AML-193 (cell line): ENCODE measurements around the gene WASL.

ENCODE experiments used
- DNase-seq, 2 experiments: peaks; one replicate each; lab custom pipeline; 2025; lab: John Stamatoyannopoulos, UW

WASL gene

DNA sequence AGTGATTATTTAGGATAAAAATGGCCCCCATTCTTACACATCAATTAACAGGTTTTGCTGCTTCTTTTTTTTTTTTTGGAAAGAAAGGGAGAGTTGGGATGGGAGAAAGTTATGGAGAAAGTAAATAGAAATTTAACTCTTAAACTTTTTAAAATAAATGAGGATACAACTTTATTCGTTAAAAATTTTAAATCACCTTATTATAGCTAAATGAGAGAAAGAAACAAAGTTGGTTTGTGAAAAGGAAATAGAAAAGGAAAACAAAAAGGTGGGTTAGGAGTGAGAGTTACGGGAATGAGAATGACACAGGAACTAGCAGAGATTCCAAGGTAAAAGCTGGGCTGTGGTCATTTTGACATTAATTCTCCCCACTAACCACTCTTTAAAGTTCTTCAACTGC is 58.3 kb downstream of the WASL start:
- DNase-seq, result no peak

DNA sequence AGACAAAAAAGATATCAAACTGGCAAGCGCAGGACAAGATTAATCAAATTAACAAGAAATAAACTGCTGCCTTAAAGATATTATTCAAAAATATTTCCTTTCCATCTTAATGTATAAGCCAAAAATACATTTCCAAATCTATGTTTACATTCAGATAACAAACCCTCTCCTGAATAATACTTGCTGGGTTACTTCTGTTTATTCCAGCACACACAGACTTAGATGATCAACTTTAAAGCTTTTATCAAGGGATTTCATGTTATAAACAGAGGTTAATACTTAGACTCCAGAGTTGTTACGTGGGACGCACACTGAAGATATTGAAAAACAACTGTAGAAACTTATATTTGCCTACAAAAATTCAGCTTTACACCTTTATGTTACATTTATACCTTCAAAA is 59.6 kb downstream of the WASL start:
- DNase-seq, result no peak

DNA sequence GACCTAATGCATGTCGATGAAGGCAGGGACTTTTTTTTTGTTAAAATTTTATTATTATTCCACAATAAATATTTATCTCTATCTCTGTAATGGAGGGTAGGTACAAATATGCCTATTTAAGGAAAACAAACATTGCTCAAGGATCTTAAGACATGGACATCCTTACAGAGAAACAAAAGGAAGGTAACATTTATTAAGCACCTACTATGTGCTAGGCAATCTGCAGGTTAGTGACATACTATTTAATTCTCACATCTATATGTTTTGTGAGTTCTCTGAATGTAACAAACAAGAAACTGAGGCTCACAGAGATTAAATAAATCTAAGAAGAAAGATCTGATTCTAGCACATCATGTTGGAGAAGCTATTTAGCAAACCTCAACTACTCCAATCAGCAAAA is 61.1 kb downstream of the WASL start:
- no peak for DNase-seq

DNA sequence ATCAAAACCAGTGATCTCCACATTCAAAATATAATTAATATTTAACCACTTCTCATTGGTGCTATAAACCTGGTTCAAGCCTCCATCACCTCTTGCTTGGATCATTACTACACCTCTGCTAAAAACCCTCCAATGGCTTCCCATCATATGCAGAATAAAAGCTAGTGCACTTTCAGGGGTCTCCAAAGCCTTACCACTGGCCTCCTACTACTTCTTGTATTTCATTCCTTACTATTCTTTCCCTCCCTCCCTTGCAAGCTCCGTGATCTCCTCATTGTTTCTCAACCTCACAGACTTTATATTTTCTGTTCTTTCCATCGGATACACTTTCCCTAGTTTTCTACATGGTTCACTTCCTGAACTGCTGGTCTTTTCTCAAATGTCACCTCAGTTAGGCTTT is 61.6 kb downstream of the WASL start:
- no peak for DNase-seq

DNA sequence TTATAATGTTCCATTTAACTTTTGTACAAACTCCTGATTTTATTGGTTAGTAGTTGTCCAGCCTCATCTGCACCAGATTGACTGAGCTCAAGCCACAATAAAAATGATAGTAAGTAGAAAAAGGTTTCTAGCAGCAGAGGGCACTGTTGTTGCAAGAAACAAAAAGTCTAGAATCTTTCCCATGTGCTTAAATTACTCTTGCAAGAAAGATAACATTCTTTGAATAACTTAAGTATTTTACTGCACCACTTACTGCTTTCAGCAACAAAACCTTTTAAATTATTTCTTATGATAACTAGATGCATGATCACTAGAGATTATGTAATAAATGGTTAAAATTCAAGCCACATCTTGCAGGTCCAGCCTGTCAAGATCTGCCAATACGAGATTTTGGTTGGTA is 66.1 kb downstream of the WASL start:
- DNase-seq, result peak; percentile 54 to 60

DNA sequence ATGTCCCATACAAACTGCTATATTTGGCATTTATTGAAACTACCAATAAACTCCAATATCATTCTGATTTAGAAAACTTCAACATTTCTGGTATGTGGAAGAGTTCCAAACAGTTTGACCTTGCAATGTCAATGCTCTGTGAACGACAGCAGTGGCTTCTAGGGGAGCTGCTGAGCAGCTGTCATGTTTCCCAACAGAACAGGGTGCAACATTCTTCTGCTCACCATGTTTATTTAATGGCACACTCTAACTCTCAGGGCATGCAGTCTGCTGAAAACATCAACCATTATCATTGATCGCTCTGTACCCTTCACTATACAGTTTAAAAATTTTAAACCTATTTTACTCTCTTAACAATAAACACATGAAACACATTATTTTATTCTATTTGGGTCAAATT is 67.2 kb downstream of the WASL start:
- no peak for DNase-seq

DNA sequence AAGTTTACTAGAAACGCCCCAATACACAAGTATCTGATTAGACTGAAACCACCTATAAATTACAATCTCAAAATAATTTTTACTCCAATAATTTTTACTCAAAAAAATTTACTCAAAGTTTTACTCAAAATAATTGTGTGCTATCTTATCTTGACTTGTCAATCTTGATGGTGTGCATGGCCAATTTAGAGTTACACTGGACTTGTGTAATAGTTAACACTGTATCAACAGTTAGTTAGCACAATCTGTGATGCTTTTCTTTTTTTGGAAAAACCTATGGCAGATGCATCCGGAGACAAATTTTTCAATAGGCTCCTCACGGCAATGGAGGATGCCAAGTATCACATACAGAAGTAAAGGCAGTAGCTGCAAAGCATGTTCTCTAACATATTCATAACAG is 68.2 kb downstream of the WASL start:
- DNase-seq, result no peak

DNA sequence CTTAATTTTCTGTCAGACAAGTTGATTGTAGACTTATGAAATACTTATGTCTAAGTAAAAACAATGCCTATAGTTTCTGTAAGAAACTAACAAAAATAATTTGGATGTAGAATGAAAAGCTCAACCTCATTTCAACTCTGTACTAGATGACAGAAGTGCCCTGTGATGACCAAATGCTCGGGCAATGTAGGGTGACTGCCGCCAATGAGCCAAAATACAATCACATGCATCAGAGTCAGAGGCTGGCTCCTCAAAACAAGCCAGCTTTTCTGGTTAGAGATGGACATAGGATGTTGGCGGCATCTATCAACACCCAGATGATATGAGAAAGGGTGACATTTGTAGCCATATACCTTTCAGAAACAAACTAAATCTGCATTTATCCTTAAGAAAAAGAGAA is 69.2 kb downstream of the WASL start:
- no peak for DNase-seq

DNA sequence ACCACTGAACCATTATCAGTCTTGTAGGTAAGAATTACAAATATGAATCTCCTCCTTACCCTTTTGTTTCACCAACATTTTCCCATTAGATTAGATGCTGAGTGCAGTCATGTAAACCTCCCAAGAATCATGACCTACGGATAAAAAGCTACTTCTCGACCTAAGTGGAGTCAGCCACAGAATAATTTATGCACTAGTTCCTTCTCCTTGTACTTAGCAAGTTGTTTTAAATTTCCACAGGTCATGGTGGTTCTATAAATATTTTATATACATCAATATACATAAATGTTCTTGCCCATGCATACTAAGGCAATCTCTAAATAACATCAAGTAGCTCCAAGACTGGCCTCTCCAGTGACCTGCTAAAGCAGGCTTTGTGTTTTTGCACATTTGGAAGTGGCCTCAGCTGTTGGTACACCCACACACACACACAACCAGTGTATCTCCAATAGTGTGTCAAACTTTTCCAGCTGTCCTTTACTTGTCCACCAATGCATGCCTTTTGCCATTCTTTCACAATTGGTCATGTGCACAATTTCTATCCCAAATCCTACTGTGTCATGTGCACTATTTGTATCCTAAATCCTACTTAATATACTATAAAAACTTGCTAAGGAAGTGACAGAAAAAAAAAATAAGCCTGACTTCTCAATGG is 71.6 kb downstream of the WASL start:
- no peak for DNase-seq

DNA sequence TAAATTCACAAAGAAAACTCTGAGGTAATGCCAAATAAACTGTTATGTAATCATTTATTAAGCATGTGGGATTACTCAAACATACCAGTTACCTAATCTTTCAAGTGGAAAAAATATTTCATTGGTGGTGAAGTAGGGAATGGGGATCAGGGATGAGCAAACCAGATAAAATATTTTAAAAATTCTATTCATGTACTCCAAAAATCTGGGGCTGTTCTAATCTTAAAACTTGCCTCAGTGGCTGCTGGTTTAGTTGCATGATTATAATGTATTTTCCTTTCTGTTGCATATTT is 73.7 kb downstream of the WASL start:
- no peak for DNase-seq

DNA sequence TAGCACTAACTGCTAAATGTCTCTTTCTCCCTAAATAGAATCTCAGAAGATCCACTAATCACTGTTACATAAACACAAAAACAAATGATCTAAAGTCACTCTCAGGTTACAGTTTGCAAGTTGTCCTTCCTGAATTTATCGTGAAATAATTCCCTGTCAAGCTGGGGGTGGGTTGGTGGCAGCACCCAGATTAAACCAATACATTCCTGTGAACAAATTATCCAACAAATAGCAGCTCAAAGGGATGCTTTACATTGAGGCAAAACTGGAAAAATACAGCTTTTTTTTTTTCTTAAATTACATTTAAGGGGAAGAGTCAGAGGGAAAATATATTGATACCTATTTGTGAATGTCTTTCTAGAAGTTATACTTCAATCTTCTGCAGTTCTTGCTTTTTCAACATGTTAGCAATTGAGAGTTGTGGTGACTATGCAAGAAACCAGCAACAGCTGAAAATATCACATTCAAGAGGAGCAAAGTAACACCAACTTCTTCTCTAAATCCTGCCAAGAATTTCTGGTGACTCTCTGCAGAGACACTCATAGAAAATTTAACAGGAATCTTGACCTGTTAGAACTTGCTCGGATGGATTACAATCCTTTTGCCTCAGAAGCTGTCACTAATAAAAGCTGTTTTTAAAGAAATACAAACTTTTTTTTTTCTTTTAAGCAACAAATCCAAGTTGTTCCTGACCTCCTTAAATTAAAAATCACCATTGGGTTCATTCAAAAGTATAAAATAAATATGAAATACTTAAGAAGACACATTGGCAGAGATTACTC is 74.2 kb downstream of the WASL start:
- no peak for DNase-seq

DNA sequence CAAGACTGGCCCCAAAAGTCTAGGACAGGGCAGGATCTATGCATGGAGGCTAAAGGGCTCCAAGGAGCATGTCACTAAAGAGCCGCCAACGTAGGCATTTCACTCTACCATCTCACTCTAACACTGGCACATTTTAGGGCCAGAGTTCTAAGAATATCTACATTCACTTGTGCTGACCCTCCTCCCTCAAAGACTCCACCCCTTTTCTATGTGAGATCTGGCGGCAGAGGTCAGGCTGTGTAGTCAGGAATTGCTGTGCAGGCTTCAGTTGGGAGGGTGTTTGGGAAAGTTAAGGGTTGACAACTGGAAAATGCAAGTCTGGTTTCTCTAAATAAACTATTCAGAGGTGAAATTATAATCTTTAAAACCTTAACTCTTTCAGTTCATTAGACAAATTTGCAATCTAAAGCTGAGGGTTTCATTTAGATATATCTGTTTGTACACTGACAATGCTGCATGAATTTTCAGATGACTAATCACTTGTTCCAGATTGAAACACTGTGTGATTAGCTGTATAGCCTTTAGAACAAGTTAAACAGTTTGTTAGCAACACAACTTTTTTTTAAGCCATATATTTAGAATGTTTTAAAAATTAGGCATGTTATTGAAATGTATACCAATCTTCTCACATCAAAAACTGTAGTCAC is 74.9 kb downstream of the WASL start:
- DNase-seq, result no peak

DNA sequence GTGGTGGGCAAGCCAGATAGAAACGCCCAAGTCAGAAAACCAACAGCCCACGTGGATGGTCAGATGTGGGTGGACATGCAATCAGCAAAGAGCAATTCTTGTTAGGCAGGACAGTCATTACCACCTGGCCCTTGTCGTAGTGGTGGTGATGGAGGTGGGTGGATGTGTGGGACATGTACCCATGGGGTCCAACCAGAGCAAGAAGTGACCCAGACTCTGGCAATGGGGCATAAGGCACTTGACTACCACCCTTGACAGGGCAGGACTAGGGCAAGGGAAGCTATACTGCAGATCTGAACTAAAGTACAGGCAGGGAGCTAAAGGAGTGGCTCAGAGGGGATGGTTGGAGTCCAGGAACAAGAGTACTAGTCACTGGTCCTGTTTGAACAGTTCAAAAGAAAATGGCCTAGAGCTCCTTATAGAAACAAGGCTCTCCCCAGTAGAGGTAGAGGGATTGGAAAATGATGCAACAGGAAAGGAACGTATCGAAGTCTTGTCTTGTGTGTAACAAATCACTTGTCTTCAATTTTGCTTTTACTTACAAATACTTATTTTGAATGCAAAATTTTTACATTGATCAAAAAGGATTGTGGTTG is 75.6 kb downstream of the WASL start:
- DNase-seq, result no peak

DNA sequence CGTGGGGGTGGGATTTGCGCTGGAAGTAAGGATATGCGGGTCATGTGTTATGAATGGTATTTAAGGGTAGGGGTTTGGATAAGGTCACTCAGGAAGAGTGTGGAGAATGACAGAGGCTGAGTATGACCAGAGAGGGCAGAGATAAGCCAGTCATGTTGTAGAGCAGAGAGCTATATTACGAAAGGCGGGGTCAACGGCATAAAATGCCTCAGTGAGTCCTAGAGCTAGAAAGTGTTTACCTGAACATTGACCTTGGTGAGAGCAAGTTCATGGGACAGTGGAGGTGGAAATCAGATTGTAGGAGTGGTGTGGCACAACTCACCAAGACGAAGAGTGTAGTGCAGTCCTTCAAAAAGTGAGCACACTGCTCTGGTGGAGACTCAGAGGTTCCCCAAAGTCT is 79.3 kb downstream of the WASL start:
- DNase-seq, result no peak

DNA sequence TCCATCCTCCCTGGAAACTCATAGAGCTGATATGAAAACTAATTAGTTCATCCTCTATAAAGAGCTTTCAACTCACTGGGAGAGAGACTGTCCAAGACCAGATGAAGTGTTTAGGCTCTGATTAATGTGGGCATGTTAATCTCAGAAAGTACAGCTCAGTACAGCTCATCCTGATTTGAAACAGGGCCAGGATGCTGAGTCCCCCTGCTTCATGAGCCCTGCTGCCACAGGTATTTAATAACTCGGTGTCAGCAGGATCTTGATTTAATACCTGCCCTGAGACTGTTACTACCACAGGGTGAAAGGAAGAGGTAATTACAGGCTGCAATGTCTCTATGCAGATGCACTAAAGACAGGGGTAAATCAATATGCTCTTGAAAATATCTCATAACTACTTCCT is 82.3 kb downstream of the WASL start:
- no peak for DNase-seq

DNA sequence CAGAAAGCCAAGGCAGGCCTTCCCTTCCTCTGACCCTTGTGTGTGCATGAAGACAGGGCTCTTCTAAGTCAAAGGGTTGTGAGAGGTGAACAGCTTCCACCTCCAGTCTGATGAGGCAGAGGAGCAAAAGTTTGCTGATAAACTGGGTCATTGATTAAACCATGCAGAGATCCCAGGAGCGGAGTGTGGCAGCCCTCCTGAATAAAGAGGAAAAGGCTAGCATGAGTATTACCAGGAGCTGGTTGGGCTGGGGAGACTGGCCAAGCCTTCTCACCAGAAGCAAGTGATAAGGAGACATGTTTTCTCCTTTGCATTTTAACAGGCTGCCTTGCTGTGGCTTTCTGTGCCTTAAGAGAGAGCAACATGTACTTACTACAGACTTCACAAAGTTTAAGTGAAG is 82.9 kb downstream of the WASL start:
- DNase-seq, result no peak

DNA sequence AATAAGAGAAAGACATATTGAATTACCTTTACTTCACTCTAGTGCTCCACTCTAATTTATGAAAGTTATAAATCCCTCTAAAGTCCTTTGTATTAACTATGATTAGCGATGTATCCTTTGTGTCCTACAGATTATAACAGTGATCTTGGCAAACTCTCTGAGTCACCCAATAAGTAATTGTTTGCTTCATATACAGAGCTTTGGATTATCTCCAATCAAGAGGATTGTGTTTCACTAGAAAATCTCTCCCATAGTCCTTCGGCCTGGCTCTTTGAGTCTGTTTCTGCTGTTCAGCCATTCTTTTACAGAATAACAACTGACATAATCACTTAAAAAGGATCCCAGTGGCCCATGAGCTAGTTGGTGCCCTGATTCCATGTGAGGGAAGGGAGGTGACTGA is 83.6 kb downstream of the WASL start:
- DNase-seq, result no peak

DNA sequence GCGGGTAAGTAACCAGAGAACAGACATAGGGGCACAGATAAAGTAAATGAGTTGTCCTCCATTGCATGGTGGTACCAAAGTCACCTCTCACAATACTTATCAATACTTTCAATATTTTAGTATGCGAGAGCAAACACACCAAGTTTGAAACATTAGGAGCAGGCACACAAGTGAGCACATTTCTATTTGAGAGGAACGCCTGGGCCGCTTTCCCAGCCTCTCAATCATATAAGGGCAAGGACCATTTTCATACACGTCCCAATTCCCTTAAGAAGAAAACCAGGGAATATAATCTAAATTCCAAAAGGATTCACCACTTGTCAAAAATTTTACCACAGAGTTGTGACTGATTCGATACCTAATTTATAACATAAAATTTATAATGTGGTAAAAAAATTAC is 85.6 kb downstream of the WASL start:
- no peak for DNase-seq

DNA sequence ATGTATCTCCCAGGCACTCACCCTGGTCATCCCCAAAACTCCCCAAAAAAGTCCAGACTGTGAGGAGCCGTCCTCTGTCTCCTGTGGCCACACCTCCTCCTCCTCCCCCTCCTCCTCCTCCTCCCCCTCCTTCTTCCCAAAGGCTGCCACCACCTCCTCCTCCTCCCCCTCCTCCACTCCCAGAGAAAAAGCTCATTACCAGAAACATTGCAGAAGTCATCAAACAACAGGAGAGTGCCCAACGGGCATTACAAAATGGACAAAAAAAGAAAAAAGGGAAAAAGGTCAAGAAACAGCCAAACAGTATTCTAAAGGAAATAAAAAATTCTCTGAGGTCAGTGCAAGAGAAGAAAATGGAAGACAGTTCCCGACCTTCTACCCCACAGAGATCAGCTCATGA is 86.0 kb downstream of the WASL start:
- DNase-seq, result no peak

DNA sequence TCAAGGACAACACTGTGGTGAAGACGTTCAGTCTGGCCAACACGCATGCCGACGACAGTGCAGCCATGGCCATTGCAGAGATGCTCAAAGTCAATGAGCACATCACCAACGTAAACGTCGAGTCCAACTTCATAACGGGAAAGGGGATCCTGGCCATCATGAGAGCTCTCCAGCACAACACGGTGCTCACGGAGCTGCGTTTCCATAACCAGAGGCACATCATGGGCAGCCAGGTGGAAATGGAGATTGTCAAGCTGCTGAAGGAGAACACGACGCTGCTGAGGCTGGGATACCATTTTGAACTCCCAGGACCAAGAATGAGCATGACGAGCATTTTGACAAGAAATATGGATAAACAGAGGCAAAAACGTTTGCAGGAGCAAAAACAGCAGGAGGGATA is 86.5 kb downstream of the WASL start:
- no peak for DNase-seq

DNA sequence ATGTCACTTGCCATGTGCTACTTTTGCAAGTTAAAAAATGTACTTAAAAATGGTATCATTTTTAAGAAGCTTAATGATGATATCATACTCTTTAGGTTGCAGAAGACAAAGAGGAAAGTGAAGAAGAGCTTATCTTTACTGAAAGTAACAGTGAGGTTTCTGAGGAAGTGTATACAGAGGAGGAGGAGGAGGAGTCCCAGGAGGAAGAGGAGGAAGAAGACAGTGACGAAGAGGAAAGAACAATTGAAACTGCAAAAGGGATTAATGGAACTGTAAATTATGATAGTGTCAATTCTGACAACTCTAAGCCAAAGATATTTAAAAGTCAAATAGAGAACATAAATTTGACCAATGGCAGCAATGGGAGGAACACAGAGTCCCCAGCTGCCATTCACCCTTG is 87.0 kb downstream of the WASL start:
- DNase-seq, result no peak

DNA sequence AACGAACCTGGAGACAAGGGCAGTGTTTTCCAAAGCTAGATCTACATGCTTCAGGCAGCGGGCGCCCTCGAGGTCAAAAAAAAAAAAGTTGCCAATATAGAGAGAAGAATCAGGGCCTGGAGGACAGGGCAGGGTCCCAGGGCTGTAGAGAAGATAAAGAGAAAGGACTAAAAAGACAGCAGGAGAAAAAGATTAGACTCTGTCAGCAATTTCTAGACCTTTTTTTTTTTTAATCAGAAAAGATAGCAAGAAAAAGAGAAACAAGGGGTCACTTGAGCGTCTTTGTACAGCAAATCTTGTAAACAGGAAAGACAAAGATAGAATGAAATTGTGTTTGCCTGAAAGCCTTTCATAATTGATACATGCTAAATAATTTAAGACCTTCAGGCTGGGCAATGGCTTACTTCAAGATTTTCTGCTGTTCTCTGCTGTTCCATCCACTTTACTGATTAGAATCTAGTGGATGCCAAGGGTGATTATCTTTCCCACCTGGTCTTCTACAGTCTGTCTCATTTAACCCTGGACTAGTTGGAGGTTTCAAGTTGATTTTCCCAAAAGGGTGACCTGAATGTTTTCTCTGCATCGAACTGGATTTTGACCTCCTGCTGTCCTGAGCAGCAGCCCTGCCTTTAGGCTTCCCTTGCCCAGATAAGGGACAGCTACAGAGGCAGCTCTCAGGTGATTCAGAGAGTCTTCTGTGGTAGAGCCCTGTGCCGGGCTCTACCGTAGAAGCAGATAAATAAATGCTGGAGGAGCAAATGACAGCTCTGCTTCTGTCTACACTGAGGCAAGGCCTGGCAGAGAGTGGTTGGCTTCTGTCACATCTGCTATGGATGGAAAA is 88.1 kb downstream of the WASL start:
- no peak for DNase-seq
